Spleen (tissue), 11 donors: Measurements from ENCODE around the gene SASH1. TPM values are rescaled to one million over a fixed set of nuclear protein-coding genes. Genes with fewer than 3 reads are reported as not detected.

Source experiments
- DNase-seq: peaks from one replicate; pipeline ENCODE4 v3.0.0-alpha.2; 2020
- H3K27ac ChIP-seq, 8 donors: fragments of 200-600 bp; sonication (generic) in 7 of 8; 1 replicate in 4 of 8; 2 replicates in 4 of 8; pipeline versions ENCODE4 v1.5.0 to v1.8.0; 2016 to 2021; ENCODE audit warnings: inconsistent platforms in 4 of 8, mild to moderate bottlenecking in 4 of 8, moderate library complexity in 1 of 8
- H3K27me3 ChIP-seq, 7 donors: fragments of 200-600 bp; sonication (generic) in 6 of 7; replicated peaks in 1 of 7; 1 replicate in 4 of 7; 2 replicates in 3 of 7; pipeline versions ENCODE4 v1.5.0 to v1.8.0; 2016 to 2021; ENCODE audit warnings: inconsistent platforms in 3 of 7, mild to moderate bottlenecking in 1 of 7
- H3K36me3 ChIP-seq, 6 donors: fragments of 200-600 bp; sonication (generic) in 5 of 6; 1 replicate in 4 of 6; 2 replicates in 2 of 6; pipeline versions ENCODE4 v1.5.0 to v1.8.0; 2016 to 2021; ENCODE audit warnings: inconsistent platforms in 2 of 6
- H3K4me1 ChIP-seq, 6 donors: fragments of 200-600 bp; sonication (generic) in 5 of 6; 1 replicate in 3 of 6; 2 replicates in 3 of 6; pipeline versions ENCODE4 v1.5.0 to v1.8.0; 2016 to 2021; ENCODE audit warnings: inconsistent platforms in 3 of 6
- H3K4me3 ChIP-seq, 8 donors: fragments of 200-600 bp; sonication (generic) in 7 of 8; 1 replicate in 4 of 8; 2 replicates in 4 of 8; pipeline versions ENCODE4 v1.5.0 to v1.8.0; 2016 to 2021; ENCODE audit warnings: inconsistent platforms in 4 of 8, mild to moderate bottlenecking in 4 of 8, moderate library complexity in 2 of 8
- H3K9me3 ChIP-seq, 8 donors: fragments of 200-600 bp; sonication (generic) in 7 of 8; 1 replicate in 4 of 8; 2 replicates in 4 of 8; pipeline versions ENCODE4 v1.5.0 to v1.8.0; 2016 to 2021; ENCODE audit warnings: inconsistent platforms in 4 of 8
- POLR2A ChIP-seq, 3 donors: fragments of 450-650 bp; IDR thresholded peaks; one replicate each; pipeline ENCODE4 v1.5.1; 2017; ENCODE audit warnings: antibody characterized with exemption in 3 of 3, mild to moderate bottlenecking in 1 of 3
- POLR2AphosphoS5 ChIP-seq, 3 donors: sonication (generic); formaldehyde crosslinking; IDR thresholded peaks; one replicate each; pipeline ENCODE4 v1.5.1; 2017; ENCODE audit warnings: antibody characterized with exemption in 3 of 3
- WGBS, 5 donors: extraction: QIAGEN DNeasy Blood & Tissue Kit in 3 of 5; methylation state at CpG; one replicate each; pipeline versions ENCODE4 v1.1.5 to v1.1.7; 2013 to 2018; 5-methylcytosine and 5-hydroxymethylcytosine counted together
- intact Hi-C: fragments of 100-400 bp; cut with DNase I; formaldehyde crosslinking; loops from one replicate; pipeline ENCODE4 v1.15.0; 2023; ENCODE audit warnings: low total_unique reads
- polyA plus RNA-seq, 3 donors: library from polyadenylated mRNA; stranded (reverse); fragments of 200-250 nt; gene quantifications; one replicate each; pipeline ENCODE4 v1.2.1, GENCODE V29; 2013
- total RNA-seq, 7 donors: library from RNA; depleted of rRNA in 3 of 7; stranded (reverse); fragments of >200 nt in 3 of 7; fragmentation: NEBNext Ultra II Directional in 4 of 7; extraction: Animal tissue kit (Norgen Biotek cat#: 25700) in 4 of 7; gene quantifications; one replicate each; pipeline versions ENCODE4 v1.1.0 to v1.2.1, GENCODE V29; 2016 to 2021
- TF ChIP-seq, protein P1 (sequence below), 11 experiments: fragments of 200-600 bp in 7 of 11; fragments of 450-650 bp in 4 of 11; sonication (generic) in 4 of 11; IDR thresholded peaks in 8 of 11; conservative IDR thresholded peaks in 3 of 11; 1 replicate in 7 of 11; 2 replicates in 4 of 11; pipeline versions ENCODE4 v1.4.0 to v1.8.0; 2016 to 2021; ENCODE audit warnings: antibody characterized with exemption in 11 of 11, inconsistent platforms in 4 of 11, mild to moderate bottlenecking in 1 of 11
- donor health status: healthy with polysubstance abuse.
- donor health status: DM: no; HTN: no; CAD: no; lungs with moderate emphysema.
- donor health status: DM: no; HTN: no; CAD: no.
- donor health status: Bipolar disorder and iron deficiency.
- donor health status: healthy.
- donor health status: DM: no; HTN: no; CAD: no.
- donor health status: DM: yes; HTN: yes; CAD: no.

Gene SASH1
- total and polyA plus RNA-seq, 10 donors, result 3.9 to 103 (median 57.9) TPM

DNA sequence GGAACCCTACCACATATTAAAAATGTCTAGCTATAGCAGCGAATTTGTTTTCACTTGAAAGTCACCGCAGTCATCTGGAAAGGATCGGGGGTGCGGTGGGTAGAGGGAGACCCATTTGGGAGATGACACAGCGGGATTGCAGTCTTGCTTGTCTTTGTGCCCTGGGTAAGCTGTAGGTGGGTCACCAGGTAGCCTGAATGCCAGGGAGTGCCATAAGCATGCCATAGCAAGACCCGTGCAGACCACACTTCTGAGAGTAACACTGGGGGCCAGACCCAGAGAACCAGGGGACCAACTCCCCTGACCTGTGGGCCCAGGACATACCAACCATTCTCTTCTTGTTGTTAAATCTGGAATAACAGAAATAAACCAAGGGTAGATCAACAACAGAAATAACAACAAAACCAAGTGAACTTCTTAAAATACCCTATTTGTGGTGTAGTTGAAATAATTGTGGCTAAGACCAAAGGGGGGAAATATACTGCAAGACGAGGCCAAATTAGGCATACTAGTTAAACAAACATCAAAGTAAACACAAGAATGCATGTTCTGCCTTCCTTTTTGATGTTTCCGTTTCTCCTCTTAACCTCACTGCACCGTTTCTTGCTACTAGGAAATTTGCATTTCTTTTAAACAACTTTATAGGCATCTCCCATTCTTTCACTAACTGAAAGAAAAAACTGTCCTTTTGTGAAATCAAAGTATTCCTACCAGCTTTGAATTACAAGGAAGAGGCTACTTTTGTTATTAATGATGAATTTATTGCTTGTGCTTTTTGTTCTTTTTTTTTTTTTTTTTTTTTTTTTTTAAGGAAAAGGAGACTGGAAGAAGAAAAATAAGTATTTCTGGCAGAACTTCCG lies 128.2 kb downstream of the SASH1 start:
- H3K9me3 ChIP-seq, result no peaks in the 10 kb centered on the region
- no peak overlapping the region for H3K4me3 ChIP-seq
- TF ChIP-seq POLR2A (IDR thresholded peaks at IDR 0.05) (no peak), POLR2AphosphoS5 (IDR thresholded peaks at IDR 0.05) (no peak)
- TF ChIP-seq, protein P1, sequence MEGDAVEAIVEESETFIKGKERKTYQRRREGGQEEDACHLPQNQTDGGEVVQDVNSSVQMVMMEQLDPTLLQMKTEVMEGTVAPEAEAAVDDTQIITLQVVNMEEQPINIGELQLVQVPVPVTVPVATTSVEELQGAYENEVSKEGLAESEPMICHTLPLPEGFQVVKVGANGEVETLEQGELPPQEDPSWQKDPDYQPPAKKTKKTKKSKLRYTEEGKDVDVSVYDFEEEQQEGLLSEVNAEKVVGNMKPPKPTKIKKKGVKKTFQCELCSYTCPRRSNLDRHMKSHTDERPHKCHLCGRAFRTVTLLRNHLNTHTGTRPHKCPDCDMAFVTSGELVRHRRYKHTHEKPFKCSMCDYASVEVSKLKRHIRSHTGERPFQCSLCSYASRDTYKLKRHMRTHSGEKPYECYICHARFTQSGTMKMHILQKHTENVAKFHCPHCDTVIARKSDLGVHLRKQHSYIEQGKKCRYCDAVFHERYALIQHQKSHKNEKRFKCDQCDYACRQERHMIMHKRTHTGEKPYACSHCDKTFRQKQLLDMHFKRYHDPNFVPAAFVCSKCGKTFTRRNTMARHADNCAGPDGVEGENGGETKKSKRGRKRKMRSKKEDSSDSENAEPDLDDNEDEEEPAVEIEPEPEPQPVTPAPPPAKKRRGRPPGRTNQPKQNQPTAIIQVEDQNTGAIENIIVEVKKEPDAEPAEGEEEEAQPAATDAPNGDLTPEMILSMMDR (IDR thresholded peaks at IDR 0.05 in 8 of 11, conservative IDR thresholded peaks at IDR 0.05 in 3 of 11), result no peak
- H3K4me1 ChIP-seq, result peaks cover 0 to 7% (median 3%) of the 10 kb centered on the region in 6 donors
- H3K27me3 ChIP-seq, result peaks cover 0 to 4% (median 0%) of the 10 kb centered on the region in 7 donors
- peaks cover 0 to 35% (median 0%) of the 10 kb centered on the region in 6 donors for H3K36me3 ChIP-seq
- intact Hi-C loops, result no loop called here
- no peak overlapping the region for H3K27ac ChIP-seq
- WGBS, 5 donors, result 76 to 87% (median 82%) methylated on average over 10 of the region's 10 CpGs
- no peak for DNase-seq

DNA sequence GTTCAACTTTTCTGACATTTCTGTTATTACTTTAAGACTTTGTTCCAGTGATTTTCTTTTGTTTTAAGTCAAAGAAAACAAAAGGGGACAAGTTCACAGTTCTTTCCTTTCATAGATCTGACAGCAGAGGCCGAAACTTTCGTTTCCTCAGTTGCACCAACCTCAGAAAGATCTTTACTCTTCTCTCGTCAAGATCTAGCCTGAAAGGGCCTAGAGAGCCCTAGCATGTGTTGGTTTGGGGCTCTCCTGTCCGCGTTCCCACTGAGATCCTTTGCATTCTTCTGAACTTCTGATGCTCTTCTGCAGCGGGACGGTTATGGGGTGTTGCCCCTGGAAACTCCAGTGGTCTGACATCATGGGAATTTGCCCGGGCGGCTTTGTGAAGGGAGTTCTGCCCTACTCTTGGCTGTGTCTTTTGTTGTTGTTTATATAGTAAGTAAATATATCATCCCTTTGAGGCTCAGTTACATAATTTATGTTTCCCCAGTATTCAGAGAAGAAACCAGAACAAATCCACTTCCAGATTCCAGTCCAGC lies 129.1 kb downstream of the SASH1 start:
- Histone ChIP-seq H3K4me3 (no peak overlapping the region), H3K27ac (no peak overlapping the region), H3K4me1 (no peaks in the 10 kb centered on the region), H3K27me3 (peaks cover 0 to 4% (median 0%) of the 10 kb centered on the region in 7 donors), H3K36me3 (peaks cover 0 to 35% (median 0%) of the 10 kb centered on the region in 6 donors), H3K9me3 (no peaks in the 10 kb centered on the region)
- intact Hi-C loops, result no loop called here
- TF ChIP-seq POLR2AphosphoS5 (IDR thresholded peaks at IDR 0.05), result no peak
- TF ChIP-seq, protein P1 (IDR thresholded peaks at IDR 0.05 in 8 of 11, conservative IDR thresholded peaks at IDR 0.05 in 3 of 11), result no peak
- no peak for TF ChIP-seq POLR2A (IDR thresholded peaks at IDR 0.05)
- DNase-seq, result no peak
- 84 to 94% (median 90%) methylated on average over 9 of the region's 9 CpGs for WGBS, 5 donors

DNA sequence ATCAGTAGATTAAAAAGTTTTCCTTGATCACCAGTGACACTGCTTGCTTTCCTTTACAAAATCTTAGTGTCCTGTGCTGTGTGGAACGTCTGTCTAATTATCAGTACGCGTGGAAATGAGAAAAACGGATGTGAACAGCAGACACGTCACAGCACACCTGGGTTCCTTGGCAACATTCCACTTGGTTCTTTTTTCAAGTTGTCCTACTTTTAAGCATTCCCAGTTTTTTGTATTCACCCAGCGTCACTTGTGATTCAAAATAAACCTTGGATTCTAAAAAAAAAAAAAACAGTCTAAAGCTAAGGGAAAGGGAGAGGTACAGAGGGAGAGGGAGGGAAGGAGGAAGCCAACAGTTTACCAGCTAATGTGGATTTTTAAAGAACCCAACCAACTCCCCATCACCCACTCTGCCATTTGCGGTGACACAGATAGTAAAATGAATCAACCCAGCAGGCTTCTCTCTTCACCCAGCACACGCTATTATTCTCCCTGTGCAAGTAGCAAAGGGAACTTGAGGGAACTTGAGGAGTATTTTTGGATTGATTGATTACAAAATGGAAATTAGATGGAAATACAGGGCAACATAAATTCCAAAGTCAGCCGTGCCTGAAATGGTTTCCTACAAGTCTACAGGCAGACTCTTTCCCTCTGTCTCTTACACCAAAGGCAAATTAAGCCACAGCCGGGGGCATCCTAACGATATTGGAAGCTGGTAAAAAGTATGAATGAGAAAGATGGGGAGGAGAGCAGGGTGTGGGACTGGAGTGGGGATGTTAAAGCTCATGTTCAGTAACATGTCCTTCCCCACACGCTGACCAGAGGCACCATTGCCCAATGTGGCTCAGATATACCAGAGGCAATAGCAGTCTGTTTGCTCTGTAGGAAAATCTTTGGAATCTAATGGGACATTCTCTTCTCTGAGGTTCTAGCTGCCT lies 129.8 kb downstream of the SASH1 start:
- Histone ChIP-seq H3K36me3 (peaks cover 0 to 35% (median 0%) of the 10 kb centered on the region in 6 donors), H3K27ac (no peak overlapping the region), H3K27me3 (peaks cover 0 to 4% (median 0%) of the 10 kb centered on the region in 7 donors), H3K9me3 (no peaks in the 10 kb centered on the region), H3K4me1 (no peaks in the 10 kb centered on the region), H3K4me3 (no peak overlapping the region)
- no peak for DNase-seq
- WGBS, 5 donors, result 82 to 91% (median 88%) methylated on average over 12 of the region's 12 CpGs
- intact Hi-C loops, result no loop called here
- TF ChIP-seq POLR2AphosphoS5 (IDR thresholded peaks at IDR 0.05), result no peak
- TF ChIP-seq, protein P1 (IDR thresholded peaks at IDR 0.05 in 8 of 11, conservative IDR thresholded peaks at IDR 0.05 in 3 of 11), result no peak
- no peak for TF ChIP-seq POLR2A (IDR thresholded peaks at IDR 0.05)
